ENCODE data around the gene MSTN.

Gene MSTN

GRCh38 chr2:190062601-190063000 is at the start of gene MSTN:
Gene MSTN (minus strand): TSS chr2:190062729. CDS start chr2:190062596, 133 bp downstream.
- DNase-seq (ENCODE audit: low read depth): no peak

GRCh38 chr2:190111166-190111565 is 48.6 kb upstream of the MSTN start:
- no peak for DNase-seq (ENCODE audit: low read depth)

GRCh38 chr2:190110699-190111098 is 48.2 kb upstream of the MSTN start:
- DNase-seq (ENCODE audit: low read depth): no peak

GRCh38 chr2:190110131-190110530 is 47.6 kb upstream of the MSTN start:
- peak; percentile 17 for DNase-seq (ENCODE audit: low read depth)

- DNase-seq (ENCODE audit: low read depth): no peak
These were observed 44.9 kb upstream of the MSTN start for GRCh38 chr2:190107409-190107808.

- no peak for DNase-seq (ENCODE audit: low read depth)
These were observed 44.3 kb upstream of the MSTN start for GRCh38 chr2:190106783-190107182.

- no peak for DNase-seq (ENCODE audit: low read depth)
These were observed 43.0 kb upstream of the MSTN start for GRCh38 chr2:190105554-190105953.

- DNase-seq (ENCODE audit: low read depth): no peak
These were observed 40.6 kb upstream of the MSTN start for GRCh38 chr2:190103144-190103543.

- DNase-seq (ENCODE audit: low read depth): no peak
These were observed 37.6 kb upstream of the MSTN start for GRCh38 chr2:190099890-190100697.

- DNase-seq (ENCODE audit: low read depth): no peak
These were observed 36.3 kb upstream of the MSTN start for GRCh38 chr2:190098851-190099250.

GRCh38 chr2:190097115-190097514 is 34.6 kb upstream of the MSTN start:
- no peak for DNase-seq (ENCODE audit: low read depth)

- no peak for DNase-seq (ENCODE audit: low read depth)
These were observed 31.9 kb upstream of the MSTN start for GRCh38 chr2:190094316-190094871.

- peak; percentile 6 for DNase-seq (ENCODE audit: low read depth)
These were observed 31.3 kb upstream of the MSTN start for GRCh38 chr2:190093793-190094192.

GRCh38 chr2:190090148-190090547 is 27.6 kb upstream of the MSTN start:
- DNase-seq (ENCODE audit: low read depth): no peak

GRCh38 chr2:190088917-190089316 is 26.4 kb upstream of the MSTN start:
- peak; percentile 57 for DNase-seq (ENCODE audit: low read depth)

- DNase-seq (ENCODE audit: low read depth): no peak
These were observed 22.2 kb upstream of the MSTN start for GRCh38 chr2:190084704-190085103.

- no peak for DNase-seq (ENCODE audit: low read depth)
These were observed 19.6 kb upstream of the MSTN start for GRCh38 chr2:190082118-190082517.

- no peak for DNase-seq (ENCODE audit: low read depth)
These were observed 18.1 kb upstream of the MSTN start for GRCh38 chr2:190080527-190081049.

GRCh38 chr2:190079160-190079559 is 16.6 kb upstream of the MSTN start:
- no peak for DNase-seq (ENCODE audit: low read depth)

GRCh38 chr2:190075623-190076022 is 13.1 kb upstream of the MSTN start:
- no peak for DNase-seq (ENCODE audit: low read depth)

GRCh38 chr2:190069936-190070696 is 7.6 kb upstream of the MSTN start:
- peak; percentile 68 for DNase-seq (ENCODE audit: low read depth)

GRCh38 chr2:190068764-190069163 is 6.2 kb upstream of the MSTN start:
- DNase-seq (ENCODE audit: low read depth): no peak

- no peak for DNase-seq (ENCODE audit: low read depth)
These were observed 3.3 kb upstream of the MSTN start for GRCh38 chr2:190065839-190066238.

All from fibroblast of the conjunctiva (primary cell).